Stimulated activated CD8-positive, alpha-beta memory T cell treated with anti-CD3 and anti-CD28 coated beads, Interleukin-7, amount 100 ng/mL, for 24 hours (primary cell): ENCODE measurements around the gene MCF2L.
"Not testable (repeated sequence)": the region's sequence is repeated elsewhere in the genome, so short reads cannot be mapped to it uniquely, and the experiment has no call there.

Experiments
- DNase-seq: peaks from one replicate; pipeline ENCODE4 v3.0.0-alpha.2; 2020; ENCODE audit warnings: low read depth

MCF2L gene

GRCh38 chr13:113049981-113050380 lies 81.0 kb downstream of the MCF2L start:
- DNase-seq, result no peak

GRCh38 chr13:113050734-113051431 lies 81.9 kb downstream of the MCF2L start:
- DNase-seq, result no peak

- no peak for DNase-seq
Measured at GRCh38 chr13:113051641-113052040, 82.6 kb downstream of the MCF2L start.

- no peak for DNase-seq
Measured at GRCh38 chr13:113052206-113052605, 83.2 kb downstream of the MCF2L start.

- DNase-seq, result no peak
Measured at GRCh38 chr13:113052971-113053370, 84.0 kb downstream of the MCF2L start.

- DNase-seq, result no peak
Measured at GRCh38 chr13:113053376-113053775, 84.4 kb downstream of the MCF2L start.

- no peak for DNase-seq
Measured at GRCh38 chr13:113053801-113054604, 85.0 kb downstream of the MCF2L start.

GRCh38 chr13:113057084-113057483 lies 88.1 kb downstream of the MCF2L start:
- DNase-seq, result no peak

- DNase-seq, result not testable (repeated sequence)
Measured at GRCh38 chr13:113057559-113057958, 88.5 kb downstream of the MCF2L start.

- DNase-seq, result no peak
Measured at GRCh38 chr13:113058129-113058987, 89.3 kb downstream of the MCF2L start.

- DNase-seq, result no peak
Measured at GRCh38 chr13:113058988-113059850, 90.2 kb downstream of the MCF2L start.

- no peak for DNase-seq
Measured at GRCh38 chr13:113059891-113060290, 90.9 kb downstream of the MCF2L start.

- no peak for DNase-seq
Measured at GRCh38 chr13:113060557-113061270, 91.7 kb downstream of the MCF2L start.

- DNase-seq, result no peak
Measured at GRCh38 chr13:113061271-113061625, 92.2 kb downstream of the MCF2L start.

GRCh38 chr13:113061796-113062425 lies 92.9 kb downstream of the MCF2L start:
- no peak for DNase-seq

- no peak for DNase-seq
Measured at GRCh38 chr13:113062691-113063090, 93.7 kb downstream of the MCF2L start.

- no peak for DNase-seq
Measured at GRCh38 chr13:113063091-113063491, 94.1 kb downstream of the MCF2L start.

- DNase-seq, result no peak
Measured at GRCh38 chr13:113064000-113064533, 95.1 kb downstream of the MCF2L start.

GRCh38 chr13:113064534-113065405 lies 95.8 kb downstream of the MCF2L start:
- DNase-seq, result no peak
